GM18861 (cell line): ENCODE data around the gene SRRM4.

ENCODE experiments used
- ATAC-seq: cut with Tn5 transposase; IDR thresholded peaks from one replicate; pipeline ENCODE4 v1.9.1; 2021; ENCODE audit not compliant: unreplicated experiment

SRRM4 gene

GRCh38 chr12:119117936-119118335 is 136.6 kb downstream of the SRRM4 start:
- ATAC-seq = no peak

GRCh38 chr12:119118625-119119024 is 137.3 kb downstream of the SRRM4 start:
- ATAC-seq = no peak

GRCh38 chr12:119122047-119122446 is 140.7 kb downstream of the SRRM4 start:
- no peak for ATAC-seq

- no peak for ATAC-seq
Measured at GRCh38 chr12:119122751-119123150, 141.4 kb downstream of the SRRM4 start.

- ATAC-seq = no peak
Measured at GRCh38 chr12:119128527-119128926, 147.2 kb downstream of the SRRM4 start.

GRCh38 chr12:119129827-119130434 is 148.6 kb downstream of the SRRM4 start:
- no peak for ATAC-seq

GRCh38 chr12:119130523-119130922 is 149.2 kb downstream of the SRRM4 start:
- no peak for ATAC-seq

- ATAC-seq = no peak
Measured at GRCh38 chr12:119134284-119135072, 153.1 kb downstream of the SRRM4 start.

- no peak for ATAC-seq
Measured at GRCh38 chr12:119136811-119137410, 155.6 kb downstream of the SRRM4 start.

- no peak for ATAC-seq
Measured at GRCh38 chr12:119139448-119139847, 158.1 kb downstream of the SRRM4 start.

- ATAC-seq = no peak
Measured at GRCh38 chr12:119145367-119145766, 164.0 kb downstream of the SRRM4 start.

GRCh38 chr12:119147847-119148448 is 166.6 kb downstream of the SRRM4 start:
- ATAC-seq = no peak

GRCh38 chr12:119149270-119149669 is 167.9 kb downstream of the SRRM4 start:
- ATAC-seq = no peak

- no peak for ATAC-seq
Measured at GRCh38 chr12:119151445-119152026, 170.2 kb downstream of the SRRM4 start.

GRCh38 chr12:119153477-119154434 is 172.4 kb downstream of the SRRM4 start:
- ATAC-seq = no peak

GRCh38 chr12:119154435-119154818 is 173.1 kb downstream of the SRRM4 start:
- ATAC-seq = no peak

- ATAC-seq = no peak
Measured at GRCh38 chr12:119156401-119157044, 175.2 kb downstream of the SRRM4 start.

GRCh38 chr12:119157528-119157927 is 176.2 kb downstream of the SRRM4 start:
- no peak for ATAC-seq

- no peak for ATAC-seq
Measured at GRCh38 chr12:119157978-119158377, 176.6 kb downstream of the SRRM4 start.

- no peak for ATAC-seq
Measured at GRCh38 chr12:119158402-119158801, 177.1 kb downstream of the SRRM4 start.
